ENCODE measurements around the gene HTT-AS.

DNA sequence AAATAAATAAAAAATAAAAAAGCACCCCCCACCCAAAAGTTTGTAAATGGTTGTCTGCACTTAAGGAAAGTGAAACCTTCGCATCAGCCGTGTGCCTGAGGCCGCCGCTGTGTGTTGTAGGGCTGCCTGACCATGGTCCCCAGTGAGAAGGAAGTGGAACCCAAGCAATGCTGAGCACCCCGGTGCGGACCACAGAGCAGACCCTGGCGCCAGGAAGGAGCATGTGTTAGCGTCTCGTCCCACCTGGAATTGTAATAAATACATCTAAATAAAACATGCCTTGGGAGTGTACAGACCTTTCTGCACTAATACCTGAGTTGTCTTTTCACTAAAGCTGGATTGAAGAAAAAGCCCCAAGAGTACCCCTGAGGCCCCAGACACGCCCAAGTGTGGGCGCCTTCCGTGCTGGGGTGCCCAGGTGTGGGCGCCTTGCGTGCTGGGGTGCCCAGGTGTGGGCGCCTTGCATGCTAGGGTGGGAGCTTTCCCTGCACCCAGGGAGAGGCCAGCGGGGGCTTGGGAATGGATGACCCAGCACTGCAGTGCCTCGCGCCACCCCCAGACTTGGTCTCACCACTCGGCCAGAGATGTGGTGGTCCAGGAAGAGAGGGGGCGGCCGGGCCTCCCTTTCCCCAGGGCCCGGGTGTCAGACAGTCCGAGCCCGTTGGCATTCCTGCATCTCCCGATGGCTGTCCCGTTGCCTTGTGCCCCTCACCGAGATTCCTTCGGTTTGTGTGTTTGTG, 33.7 kb downstream of the HTT-AS start:
- TF ChIP-seq, protein P1, sequence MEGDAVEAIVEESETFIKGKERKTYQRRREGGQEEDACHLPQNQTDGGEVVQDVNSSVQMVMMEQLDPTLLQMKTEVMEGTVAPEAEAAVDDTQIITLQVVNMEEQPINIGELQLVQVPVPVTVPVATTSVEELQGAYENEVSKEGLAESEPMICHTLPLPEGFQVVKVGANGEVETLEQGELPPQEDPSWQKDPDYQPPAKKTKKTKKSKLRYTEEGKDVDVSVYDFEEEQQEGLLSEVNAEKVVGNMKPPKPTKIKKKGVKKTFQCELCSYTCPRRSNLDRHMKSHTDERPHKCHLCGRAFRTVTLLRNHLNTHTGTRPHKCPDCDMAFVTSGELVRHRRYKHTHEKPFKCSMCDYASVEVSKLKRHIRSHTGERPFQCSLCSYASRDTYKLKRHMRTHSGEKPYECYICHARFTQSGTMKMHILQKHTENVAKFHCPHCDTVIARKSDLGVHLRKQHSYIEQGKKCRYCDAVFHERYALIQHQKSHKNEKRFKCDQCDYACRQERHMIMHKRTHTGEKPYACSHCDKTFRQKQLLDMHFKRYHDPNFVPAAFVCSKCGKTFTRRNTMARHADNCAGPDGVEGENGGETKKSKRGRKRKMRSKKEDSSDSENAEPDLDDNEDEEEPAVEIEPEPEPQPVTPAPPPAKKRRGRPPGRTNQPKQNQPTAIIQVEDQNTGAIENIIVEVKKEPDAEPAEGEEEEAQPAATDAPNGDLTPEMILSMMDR (IDR thresholded peaks at IDR 0.05; ENCODE audit: low read depth, low read length): no peak
- TF ChIP-seq POLR2A (IDR thresholded peaks at IDR 0.05; ENCODE audit: extremely low read depth, insufficient read length) (no peak), MAX (IDR thresholded peaks at IDR 0.05; ENCODE audit: low read depth, low read length) (no peak)

All from NB4 (cell line).